Measurements from ENCODE around the gene TMTC4. TPM values are rescaled to one million over a fixed set of nuclear protein-coding genes. Genes with fewer than 3 reads are reported as not detected.
"Not testable (repeated sequence)": the region's sequence is repeated elsewhere in the genome, so short reads cannot be mapped to it uniquely, and the experiment has no call there.

TMTC4 gene
- total RNA-seq, 1 donor from 2014 or later: 21.2 TPM

- H3K4me3 Mint-ChIP-seq: peak overlapping the region; percentile 50
- DNase-seq (ENCODE audit: low spot score): no peak
- peaks cover 75% of the 10 kb centered on the region for H3K4me1 Mint-ChIP-seq (ENCODE audit: low read depth)
- H3K27me3 Mint-ChIP-seq (ENCODE audit: insufficient read depth): no peaks in the 10 kb centered on the region
- peaks cover 7% of the 10 kb centered on the region for H3K9me3 Mint-ChIP-seq
- intact Hi-C loops (cut with micrococcal nuclease): loop anchor here (5.0 to 10.0 kb wide), 4 partner anchors 292 to 1810 kb away; partner anchors contain the start of gene PCCA
- H3K36me3 Mint-ChIP-seq (ENCODE audit: low read depth): peaks cover 15% of the 10 kb centered on the region
- H3K27ac Mint-ChIP-seq: peak overlapping the region; percentile 62
These were observed 89.7 kb downstream of the TMTC4 start for GRCh38 chr13:100584896-100585295.

GRCh38 chr13:100581504-100581903 lies 93.1 kb downstream of the TMTC4 start:
- Mint-ChIP-seq H3K4me1 (ENCODE audit: low read depth) (peaks cover 50% of the 10 kb centered on the region), H3K27me3 (ENCODE audit: insufficient read depth) (no peaks in the 10 kb centered on the region), H3K9me3 (peaks cover 7% of the 10 kb centered on the region), H3K36me3 (ENCODE audit: low read depth) (peaks cover 18% of the 10 kb centered on the region), H3K27ac (no peak overlapping the region), H3K4me3 (peak overlapping the region; percentile 4)
- DNase-seq (ENCODE audit: low spot score): no peak
- intact Hi-C loops (cut with micrococcal nuclease): loop anchor here (10.0 kb wide), 2 partner anchors 1043 to 1813 kb away; no protein-coding TSS in a partner anchor

DNA sequence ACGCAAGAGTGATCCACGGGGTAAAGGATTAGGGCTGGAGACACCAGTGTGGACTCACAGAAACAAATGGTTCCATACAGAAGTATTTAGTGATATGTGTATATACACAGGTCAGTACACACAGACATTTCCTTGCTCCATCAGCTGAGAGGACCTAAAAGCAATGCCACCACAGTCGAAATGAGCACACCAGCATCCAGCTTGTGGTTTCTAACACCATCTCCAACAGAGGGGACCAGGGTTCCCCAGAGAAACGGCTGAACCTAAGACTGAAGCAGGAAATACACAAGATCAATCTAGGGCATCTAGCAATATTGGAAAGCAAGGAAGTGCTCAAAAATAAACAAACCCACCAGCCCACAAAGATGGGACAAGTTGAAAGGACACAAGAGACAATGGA lies 93.6 kb downstream of the TMTC4 start:
- H3K27ac Mint-ChIP-seq: peak overlapping the region; percentile 24
- intact Hi-C loops (cut with micrococcal nuclease): loop anchor here (10.0 kb wide), 2 partner anchors 1044 to 1814 kb away; no protein-coding TSS in a partner anchor
- H3K36me3 Mint-ChIP-seq (ENCODE audit: low read depth): peaks cover 19% of the 10 kb centered on the region
- H3K4me1 Mint-ChIP-seq (ENCODE audit: low read depth): peaks cover 45% of the 10 kb centered on the region
- no peaks in the 10 kb centered on the region for H3K27me3 Mint-ChIP-seq (ENCODE audit: insufficient read depth)
- DNase-seq (ENCODE audit: low spot score): no peak
- H3K4me3 Mint-ChIP-seq: no peak overlapping the region
- H3K9me3 Mint-ChIP-seq: peaks cover 7% of the 10 kb centered on the region

- no peak overlapping the region for H3K4me3 Mint-ChIP-seq
- intact Hi-C loops (cut with micrococcal nuclease): loop anchor here (10.0 kb wide), 2 partner anchors 1045 to 1815 kb away; no protein-coding TSS in a partner anchor
These were observed 94.5 kb downstream of the TMTC4 start for GRCh38 chr13:100580045-100580444.

DNA sequence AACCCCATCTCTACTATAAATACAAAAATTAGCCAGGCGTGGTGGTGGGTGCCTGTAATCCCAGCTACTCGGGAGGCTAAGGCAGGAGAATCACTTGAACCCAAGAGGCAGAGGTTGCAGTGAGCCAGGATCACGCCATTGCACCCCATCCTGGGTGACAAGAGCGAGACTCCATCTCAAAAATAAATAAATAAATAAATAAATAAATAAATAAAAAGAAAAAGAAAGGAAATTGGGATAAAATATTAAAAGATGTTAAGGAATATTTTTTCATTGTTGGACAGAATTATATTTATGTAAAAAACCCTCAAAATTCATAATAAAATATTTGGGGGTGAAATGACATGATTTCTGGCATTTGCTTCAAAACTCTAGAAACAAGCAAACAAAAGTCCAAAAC lies 97.4 kb downstream of the TMTC4 start:
- H3K4me3 Mint-ChIP-seq; H3K27me3 Mint-ChIP-seq (ENCODE audit: insufficient read depth); H3K9me3 Mint-ChIP-seq; intact Hi-C loops (cut with micrococcal nuclease); H3K27ac Mint-ChIP-seq; DNase-seq (ENCODE audit: low spot score): not testable (repeated sequence)
- peaks cover 12% of the 10 kb centered on the region for H3K36me3 Mint-ChIP-seq (ENCODE audit: low read depth)
- peaks cover 41% of the 10 kb centered on the region for H3K4me1 Mint-ChIP-seq (ENCODE audit: low read depth)

More at GRCh38 chr13:100580045-100580444, 94.5 kb downstream of the TMTC4 start:
- H3K36me3 Mint-ChIP-seq (ENCODE audit: low read depth): peaks cover 19% of the 10 kb centered on the region
- DNase-seq (ENCODE audit: low spot score): no peak
- no peaks in the 10 kb centered on the region for H3K27me3 Mint-ChIP-seq (ENCODE audit: insufficient read depth)
- H3K27ac Mint-ChIP-seq: no peak overlapping the region
- peaks cover 7% of the 10 kb centered on the region for H3K9me3 Mint-ChIP-seq
- peaks cover 43% of the 10 kb centered on the region for H3K4me1 Mint-ChIP-seq (ENCODE audit: low read depth)

- Mint-ChIP-seq H3K36me3 (ENCODE audit: low read depth) (peaks cover 6% of the 10 kb centered on the region), H3K27me3 (ENCODE audit: insufficient read depth) (no peaks in the 10 kb centered on the region), H3K27ac (no peak overlapping the region), H3K9me3 (no peaks in the 10 kb centered on the region), H3K4me3 (no peak overlapping the region), H3K4me1 (ENCODE audit: low read depth) (peaks cover 24% of the 10 kb centered on the region)
- intact Hi-C loops (cut with micrococcal nuclease): loop anchor here (1.0 to 5.0 kb wide), 4 partner anchors 15 to 554 kb away; partner anchors contain the start of gene GGACT
- peak; percentile 56 for DNase-seq (ENCODE audit: low spot score)
These were observed 101.5 kb downstream of the TMTC4 start for GRCh38 chr13:100573121-100573520.

DNA sequence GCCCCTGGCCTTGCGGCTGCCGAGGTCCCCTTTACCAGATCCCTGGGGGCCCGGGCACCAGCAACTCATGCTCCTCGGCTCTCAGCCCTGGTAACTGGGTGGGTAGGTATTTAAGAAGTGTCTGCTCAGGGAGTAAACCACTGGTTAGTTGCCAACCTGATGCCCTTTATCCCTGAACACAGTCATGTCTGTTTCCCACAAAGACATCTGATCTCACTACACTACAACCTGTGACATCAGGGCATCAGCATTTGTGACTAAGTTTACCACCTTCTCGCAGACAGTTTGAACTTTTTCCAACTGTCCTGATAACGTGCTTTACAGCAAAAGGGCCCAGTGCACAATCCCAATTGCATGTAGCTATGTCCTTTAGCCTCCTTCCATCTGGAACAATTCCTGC lies 108.1 kb downstream of the TMTC4 start:
- Mint-ChIP-seq H3K27ac (no peak overlapping the region), H3K9me3 (no peaks in the 10 kb centered on the region), H3K27me3 (ENCODE audit: insufficient read depth) (no peaks in the 10 kb centered on the region), H3K36me3 (ENCODE audit: low read depth) (peaks cover 4% of the 10 kb centered on the region), H3K4me1 (ENCODE audit: low read depth) (no peaks in the 10 kb centered on the region), H3K4me3 (no peak overlapping the region)
- no peak for DNase-seq (ENCODE audit: low spot score)
- intact Hi-C loops (cut with micrococcal nuclease): no loop called here

DNA sequence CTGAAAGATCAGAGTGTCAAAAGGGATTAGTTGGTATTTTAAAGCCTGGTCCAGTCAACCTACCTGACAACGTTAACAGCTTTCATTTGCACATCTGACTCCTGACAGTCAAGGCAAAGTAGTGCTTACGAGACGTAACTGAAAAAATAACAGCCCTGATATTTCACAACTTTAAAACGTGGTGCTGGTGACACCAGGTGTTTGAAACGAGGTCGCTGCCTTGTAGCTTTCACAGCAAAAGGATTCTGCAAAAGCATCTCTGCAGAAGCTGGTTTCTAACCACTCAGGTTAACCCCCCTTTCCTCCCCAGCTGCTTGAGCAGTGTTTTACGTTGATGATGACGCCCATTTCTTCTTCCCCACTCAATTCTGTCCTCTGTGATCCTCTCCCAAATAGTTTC lies 109.3 kb downstream of the TMTC4 start:
- Mint-ChIP-seq H3K4me3 (no peak overlapping the region), H3K27ac (no peak overlapping the region), H3K9me3 (no peaks in the 10 kb centered on the region), H3K4me1 (ENCODE audit: low read depth) (no peaks in the 10 kb centered on the region), H3K27me3 (ENCODE audit: insufficient read depth) (no peaks in the 10 kb centered on the region), H3K36me3 (ENCODE audit: low read depth) (peaks cover 4% of the 10 kb centered on the region)
- intact Hi-C loops (cut with micrococcal nuclease): no loop called here
- DNase-seq (ENCODE audit: low spot score): no peak

DNA sequence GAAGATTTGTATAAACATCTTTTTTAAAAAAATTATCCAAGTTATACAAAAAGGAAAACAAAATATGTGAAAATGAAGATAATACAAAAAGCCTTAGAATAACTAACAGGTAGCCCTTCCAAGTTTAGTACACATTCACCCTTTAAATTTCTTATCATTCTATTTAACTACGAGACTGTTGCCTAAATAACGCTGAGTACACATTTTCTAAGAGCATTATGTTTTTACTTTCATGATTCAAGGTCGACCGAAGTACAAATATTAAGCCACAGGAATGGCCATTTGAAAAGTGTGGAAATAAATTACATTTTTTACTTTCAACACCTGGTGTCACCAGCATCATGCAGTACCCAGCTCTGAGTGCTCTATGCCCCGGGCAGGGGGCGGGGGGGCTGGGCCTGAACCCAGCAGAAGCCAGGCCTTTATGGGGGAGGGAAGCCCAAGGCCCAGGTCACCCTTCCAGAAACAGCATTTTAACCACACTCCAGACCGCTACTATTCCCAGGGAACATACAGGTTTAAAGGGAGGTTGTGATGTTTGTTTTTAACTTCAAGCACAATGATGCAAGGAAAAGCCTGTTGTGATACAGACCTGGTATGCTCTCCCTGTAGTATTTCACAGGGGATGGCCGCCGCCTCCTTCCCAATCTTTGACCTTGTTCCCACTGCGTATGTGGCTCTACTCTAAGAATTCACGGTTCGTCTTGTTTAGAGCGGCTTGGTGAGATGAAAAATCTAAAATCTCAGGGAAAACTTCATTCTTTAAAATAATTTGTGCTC lies 110.0 kb downstream of the TMTC4 start:
- H3K9me3 Mint-ChIP-seq: no peaks in the 10 kb centered on the region
- H3K4me1 Mint-ChIP-seq (ENCODE audit: low read depth): no peaks in the 10 kb centered on the region
- DNase-seq (ENCODE audit: low spot score): no peak
- peaks cover 4% of the 10 kb centered on the region for H3K36me3 Mint-ChIP-seq (ENCODE audit: low read depth)
- H3K4me3 Mint-ChIP-seq: no peak overlapping the region
- no peaks in the 10 kb centered on the region for H3K27me3 Mint-ChIP-seq (ENCODE audit: insufficient read depth)
- intact Hi-C loops (cut with micrococcal nuclease): no loop called here
- H3K27ac Mint-ChIP-seq: no peak overlapping the region

DNA sequence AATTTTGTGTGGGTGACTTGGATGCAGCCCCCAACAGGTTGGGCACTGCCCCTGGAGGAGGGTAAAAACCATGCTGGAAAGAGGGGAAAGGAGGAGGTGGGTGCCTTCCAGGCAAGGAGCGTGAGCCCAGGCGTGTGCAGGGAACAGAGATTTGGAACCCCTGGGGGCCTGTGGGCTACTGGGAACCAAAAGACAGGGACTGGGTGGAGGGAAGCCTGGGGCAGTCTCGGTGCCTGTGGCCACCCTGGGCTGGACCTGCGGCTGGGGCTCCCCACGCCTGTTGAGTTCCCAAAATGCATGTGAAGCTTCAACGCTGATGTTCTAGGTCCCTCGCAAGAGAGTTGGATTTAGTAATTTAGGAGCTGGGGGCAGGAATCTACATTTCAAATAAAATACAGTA lies 110.8 kb downstream of the TMTC4 start:
- Mint-ChIP-seq H3K27me3 (ENCODE audit: insufficient read depth) (no peaks in the 10 kb centered on the region), H3K4me1 (ENCODE audit: low read depth) (no peaks in the 10 kb centered on the region), H3K9me3 (no peaks in the 10 kb centered on the region), H3K4me3 (no peak overlapping the region), H3K36me3 (ENCODE audit: low read depth) (peaks cover 4% of the 10 kb centered on the region), H3K27ac (no peak overlapping the region)
- intact Hi-C loops (cut with micrococcal nuclease): no loop called here
- DNase-seq (ENCODE audit: low spot score): no peak

GRCh38 chr13:100561599-100562204 lies 112.9 kb downstream of the TMTC4 start:
- H3K36me3 Mint-ChIP-seq (ENCODE audit: low read depth): peaks cover 4% of the 10 kb centered on the region
- no peaks in the 10 kb centered on the region for H3K9me3 Mint-ChIP-seq
- no peak for DNase-seq (ENCODE audit: low spot score)
- H3K4me3 Mint-ChIP-seq: no peak overlapping the region
- intact Hi-C loops (cut with micrococcal nuclease): no loop called here
- H3K4me1 Mint-ChIP-seq (ENCODE audit: low read depth): no peaks in the 10 kb centered on the region
- no peak overlapping the region for H3K27ac Mint-ChIP-seq
- peaks cover 5% of the 10 kb centered on the region for H3K27me3 Mint-ChIP-seq (ENCODE audit: insufficient read depth)

DNA sequence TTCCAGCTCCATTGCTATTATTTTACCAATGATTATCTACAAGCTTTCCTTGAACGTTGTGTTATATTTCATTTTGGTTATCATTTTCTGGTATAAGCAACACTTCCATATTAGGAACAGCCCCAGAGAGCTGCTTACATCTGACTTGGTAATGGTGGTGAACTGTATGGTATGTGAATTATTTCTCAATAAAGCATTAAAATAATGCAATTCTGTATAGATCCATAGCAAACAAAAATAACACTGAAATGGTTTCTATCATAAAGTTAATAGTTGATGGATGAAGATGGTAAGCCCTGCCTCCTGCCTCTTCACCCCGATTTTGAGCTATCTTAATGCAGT lies 113.5 kb downstream of the TMTC4 start:
- DNase-seq (ENCODE audit: low spot score): no peak
- no peaks in the 10 kb centered on the region for H3K9me3 Mint-ChIP-seq

GRCh38 chr13:100560498-100561157 lies 114.0 kb downstream of the TMTC4 start:
- DNase-seq (ENCODE audit: low spot score): no peak
- Mint-ChIP-seq H3K27me3 (ENCODE audit: insufficient read depth) (peaks cover 5% of the 10 kb centered on the region), H3K4me3 (no peak overlapping the region), H3K36me3 (ENCODE audit: low read depth) (peaks cover 3% of the 10 kb centered on the region), H3K9me3 (no peaks in the 10 kb centered on the region), H3K4me1 (ENCODE audit: low read depth) (no peaks in the 10 kb centered on the region), H3K27ac (no peak overlapping the region)
- intact Hi-C loops (cut with micrococcal nuclease): no loop called here

More for the DNA sequence above, 113.5 kb downstream of the TMTC4 start:
- H3K27me3 Mint-ChIP-seq (ENCODE audit: insufficient read depth): peaks cover 5% of the 10 kb centered on the region
- H3K4me1 Mint-ChIP-seq (ENCODE audit: low read depth): no peaks in the 10 kb centered on the region
- intact Hi-C loops (cut with micrococcal nuclease): no loop called here
- no peak overlapping the region for H3K4me3 Mint-ChIP-seq
- H3K27ac Mint-ChIP-seq: no peak overlapping the region
- H3K36me3 Mint-ChIP-seq (ENCODE audit: low read depth): peaks cover 4% of the 10 kb centered on the region

All from activated T-helper 1 cell treated with anti-CD3 and anti-CD28 coated beads, Interleukin-12 subunit alpha, Interleukin-12 subunit beta, Interleukin-2, Interleukin-4 antibody, amounts not matched to agents 30 ng/mL and 10 ng/mL and 1 ng/mL, durations not matched to agents 14 hours and 24 hours and 36 hours (primary cell).